Parathyroid adenoma (tissue), 2 donors: ENCODE measurements around the gene TGFA.

Source experiments
- H2AFZ ChIP-seq: fragments of 300-600 bp; sonication (generic); one replicate; pipeline ENCODE4 v1.7.0; 2017; ENCODE audit warnings: antibody characterized with exemption, mild to moderate bottlenecking
- H3K27ac ChIP-seq: fragments of 300-600 bp; sonication (generic); one replicate; pipeline ENCODE4 v1.7.0; 2017
- H3K27me3 ChIP-seq: fragments of 300-600 bp; sonication (generic); one replicate; pipeline ENCODE4 v1.7.0; 2017; ENCODE audit warnings: low read length; ENCODE audit not compliant: control insufficient read depth, insufficient read depth
- H3K36me3 ChIP-seq: fragments of 300-600 bp; sonication (generic); one replicate; pipeline ENCODE4 v1.7.0; 2017; ENCODE audit warnings: low read length; ENCODE audit not compliant: control insufficient read depth, insufficient read depth
- H3K4me1 ChIP-seq: fragments of 300-600 bp; sonication (generic); one replicate; pipeline ENCODE4 v1.7.0; 2017; ENCODE audit warnings: control low read depth
- H3K4me2 ChIP-seq: fragments of 300-600 bp; sonication (generic); one replicate; pipeline ENCODE4 v1.7.0; 2017; ENCODE audit warnings: low read length
- H3K4me3 ChIP-seq: fragments of 300-600 bp; sonication (generic); one replicate; pipeline ENCODE4 v1.7.0; 2017; ENCODE audit warnings: low read depth, low read length
- H3K79me2 ChIP-seq: fragments of 300-600 bp; sonication (generic); one replicate; pipeline ENCODE4 v1.7.0; 2017; ENCODE audit warnings: control low read depth
- H3K9ac ChIP-seq: fragments of 300-600 bp; sonication (generic); one replicate; pipeline ENCODE4 v1.7.0; 2017; ENCODE audit warnings: mild to moderate bottlenecking
- H3K9me3 ChIP-seq: fragments of 300-600 bp; sonication (generic); one replicate; pipeline ENCODE4 v1.7.0; 2017; ENCODE audit warnings: low read length; ENCODE audit not compliant: control insufficient read depth
- TF ChIP-seq, protein P1 (sequence below): fragments of 300-600 bp; sonication (generic); IDR thresholded peaks from one replicate; pipeline ENCODE4 v1.7.0; 2017; ENCODE audit warnings: antibody characterized with exemption, mild to moderate bottlenecking
- donor health status: primary hyperparathyroidism.

The TGFA gene

DNA sequence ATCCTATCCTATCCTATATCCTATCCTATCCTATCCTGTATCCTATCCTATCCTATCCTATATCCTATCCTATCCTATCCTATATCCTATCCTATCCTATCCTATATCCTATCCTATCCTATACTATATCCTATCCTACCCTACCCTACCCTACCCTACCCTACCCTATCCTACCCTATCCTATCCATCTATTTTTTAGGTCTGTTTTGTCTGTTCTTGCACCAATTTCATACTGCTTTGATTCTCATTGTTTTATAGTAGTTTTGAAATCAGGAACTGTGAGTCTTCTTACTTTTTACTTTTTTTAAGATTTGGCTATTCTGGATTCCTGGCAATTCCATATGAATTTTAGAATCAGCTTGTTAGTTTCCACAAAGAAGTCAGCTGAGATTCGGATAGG, 118.5 kb downstream of the TGFA start:
- no peak overlapping the region for H3K27ac ChIP-seq
- H3K4me3 ChIP-seq = no peak overlapping the region
- H3K79me2 ChIP-seq = no peaks in the 10 kb centered on the region
- TF ChIP-seq, protein P1, sequence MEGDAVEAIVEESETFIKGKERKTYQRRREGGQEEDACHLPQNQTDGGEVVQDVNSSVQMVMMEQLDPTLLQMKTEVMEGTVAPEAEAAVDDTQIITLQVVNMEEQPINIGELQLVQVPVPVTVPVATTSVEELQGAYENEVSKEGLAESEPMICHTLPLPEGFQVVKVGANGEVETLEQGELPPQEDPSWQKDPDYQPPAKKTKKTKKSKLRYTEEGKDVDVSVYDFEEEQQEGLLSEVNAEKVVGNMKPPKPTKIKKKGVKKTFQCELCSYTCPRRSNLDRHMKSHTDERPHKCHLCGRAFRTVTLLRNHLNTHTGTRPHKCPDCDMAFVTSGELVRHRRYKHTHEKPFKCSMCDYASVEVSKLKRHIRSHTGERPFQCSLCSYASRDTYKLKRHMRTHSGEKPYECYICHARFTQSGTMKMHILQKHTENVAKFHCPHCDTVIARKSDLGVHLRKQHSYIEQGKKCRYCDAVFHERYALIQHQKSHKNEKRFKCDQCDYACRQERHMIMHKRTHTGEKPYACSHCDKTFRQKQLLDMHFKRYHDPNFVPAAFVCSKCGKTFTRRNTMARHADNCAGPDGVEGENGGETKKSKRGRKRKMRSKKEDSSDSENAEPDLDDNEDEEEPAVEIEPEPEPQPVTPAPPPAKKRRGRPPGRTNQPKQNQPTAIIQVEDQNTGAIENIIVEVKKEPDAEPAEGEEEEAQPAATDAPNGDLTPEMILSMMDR = no peak
- no peak overlapping the region for H3K4me2 ChIP-seq
- H3K9me3 ChIP-seq = no peaks in the 10 kb centered on the region
- no peaks in the 10 kb centered on the region for H3K27me3 ChIP-seq
- H3K9ac ChIP-seq = no peak overlapping the region
- no peaks in the 10 kb centered on the region for H3K4me1 ChIP-seq
- H3K36me3 ChIP-seq = no peaks in the 10 kb centered on the region
- no peak overlapping the region for H2AFZ ChIP-seq

DNA sequence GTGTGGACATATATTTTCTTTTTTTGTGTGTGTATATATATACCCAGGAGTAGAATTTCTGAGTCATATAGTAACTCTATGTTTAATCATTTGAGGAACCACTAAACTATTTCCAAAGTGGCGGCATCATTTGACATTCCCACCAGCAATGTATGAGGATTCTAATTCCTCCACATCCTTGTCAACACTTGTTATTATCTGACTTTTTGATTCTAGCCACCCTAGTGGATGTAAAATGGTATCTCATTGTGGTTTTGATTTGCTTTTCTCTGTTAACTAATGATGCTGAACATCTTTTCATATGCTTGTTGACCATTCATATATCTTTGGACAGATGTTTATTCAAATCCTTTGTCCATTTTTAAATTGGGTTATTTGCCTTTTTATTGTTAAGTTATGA, 120.3 kb downstream of the TGFA start:
- Histone ChIP-seq H3K9ac (no peak overlapping the region), H3K4me1 (no peaks in the 10 kb centered on the region), H3K36me3 (no peaks in the 10 kb centered on the region), H3K4me2 (no peak overlapping the region), H2AFZ (no peak overlapping the region), H3K27me3 (no peaks in the 10 kb centered on the region), H3K9me3 (no peaks in the 10 kb centered on the region), H3K4me3 (no peak overlapping the region), H3K79me2 (no peaks in the 10 kb centered on the region), H3K27ac (no peak overlapping the region)
- TF ChIP-seq, protein P1 = no peak

GRCh38 chr2:70431716-70432347, 121.8 kb downstream of the TGFA start:
- Histone ChIP-seq H3K4me2 (no peak overlapping the region), H2AFZ (no peak overlapping the region), H3K79me2 (no peaks in the 10 kb centered on the region), H3K27me3 (no peaks in the 10 kb centered on the region), H3K4me3 (no peak overlapping the region), H3K36me3 (no peaks in the 10 kb centered on the region), H3K9me3 (no peaks in the 10 kb centered on the region), H3K9ac (no peak overlapping the region), H3K27ac (no peak overlapping the region), H3K4me1 (no peaks in the 10 kb centered on the region)
- TF ChIP-seq, protein P1 = no peak

DNA sequence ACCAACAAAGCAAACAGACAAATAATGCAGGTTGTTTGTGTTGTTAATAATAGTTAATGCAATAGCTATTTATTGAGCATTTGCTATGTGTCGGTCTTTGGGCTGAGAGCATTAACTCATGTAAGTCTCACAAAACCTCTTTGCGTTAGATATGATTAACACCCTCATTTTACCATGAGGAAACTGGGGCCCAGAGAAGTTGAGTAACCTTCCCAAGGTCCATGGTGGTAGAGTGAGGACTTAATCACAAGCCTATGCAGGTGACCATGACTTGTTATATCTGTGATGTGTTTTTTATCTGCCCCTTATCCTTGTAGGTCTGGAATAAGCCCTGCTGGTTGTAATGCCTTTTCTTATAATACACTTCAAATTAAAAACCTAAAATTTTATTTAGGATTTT, 127.3 kb downstream of the TGFA start:
- Histone ChIP-seq H3K36me3 (no peaks in the 10 kb centered on the region), H3K4me1 (no peaks in the 10 kb centered on the region), H3K4me2 (no peak overlapping the region), H3K27ac (no peak overlapping the region), H3K4me3 (no peak overlapping the region), H3K79me2 (no peaks in the 10 kb centered on the region), H3K9ac (no peak overlapping the region), H2AFZ (no peak overlapping the region), H3K27me3 (no peaks in the 10 kb centered on the region), H3K9me3 (no peaks in the 10 kb centered on the region)
- TF ChIP-seq, protein P1 = no peak

- no peaks in the 10 kb centered on the region for H3K27me3 ChIP-seq
- no peak overlapping the region for H3K4me2 ChIP-seq
- H3K4me3 ChIP-seq = no peak overlapping the region
- H3K9ac ChIP-seq = no peak overlapping the region
- H2AFZ ChIP-seq = no peak overlapping the region
- TF ChIP-seq, protein P1 = no peak
- H3K79me2 ChIP-seq = no peaks in the 10 kb centered on the region
- no peaks in the 10 kb centered on the region for H3K9me3 ChIP-seq
- H3K36me3 ChIP-seq = no peaks in the 10 kb centered on the region
- H3K27ac ChIP-seq = no peak overlapping the region
- H3K4me1 ChIP-seq = no peaks in the 10 kb centered on the region
Observed at GRCh38 chr2:70425682-70426301, 127.8 kb downstream of the TGFA start.
